Epithelial cell of esophagus (primary cell): Measurements from ENCODE around the gene PCSK4.

Experiments used
- DNase-seq: peaks from one replicate; pipeline ENCODE4 v3.0.0; 2010; ENCODE audit warnings: low read depth
- H3K4me3 ChIP-seq: 2 replicates; pipeline ENCODE4 v1.5.1; 2011; ENCODE audit warnings: mild to moderate bottlenecking, low read length, control low read depth
- CTCF ChIP-seq: IDR thresholded peaks from 2 replicates; pipeline ENCODE4 v1.5.1; 2011; ENCODE audit warnings: low read depth, mild to moderate bottlenecking, low read length, control low read depth, inconsistent platforms; ENCODE audit not compliant: insufficient read depth; ENCODE audit errors: missing control alignments

Gene PCSK4

GRCh38 chr19:1512671-1513498 lies 22.7 kb upstream of the PCSK4 start, which contains the start of gene ADAMTSL5:
TSS of gene ADAMTSL5 (minus strand) at chr19:1513019. CDS start at chr19:1510943, 2,076 bp downstream.
- TF ChIP-seq CTCF: no peak
- peak within 1 kb of the TSS; percentile 47 for H3K4me3 ChIP-seq
- DNase-seq: peak; percentile 77

DNA sequence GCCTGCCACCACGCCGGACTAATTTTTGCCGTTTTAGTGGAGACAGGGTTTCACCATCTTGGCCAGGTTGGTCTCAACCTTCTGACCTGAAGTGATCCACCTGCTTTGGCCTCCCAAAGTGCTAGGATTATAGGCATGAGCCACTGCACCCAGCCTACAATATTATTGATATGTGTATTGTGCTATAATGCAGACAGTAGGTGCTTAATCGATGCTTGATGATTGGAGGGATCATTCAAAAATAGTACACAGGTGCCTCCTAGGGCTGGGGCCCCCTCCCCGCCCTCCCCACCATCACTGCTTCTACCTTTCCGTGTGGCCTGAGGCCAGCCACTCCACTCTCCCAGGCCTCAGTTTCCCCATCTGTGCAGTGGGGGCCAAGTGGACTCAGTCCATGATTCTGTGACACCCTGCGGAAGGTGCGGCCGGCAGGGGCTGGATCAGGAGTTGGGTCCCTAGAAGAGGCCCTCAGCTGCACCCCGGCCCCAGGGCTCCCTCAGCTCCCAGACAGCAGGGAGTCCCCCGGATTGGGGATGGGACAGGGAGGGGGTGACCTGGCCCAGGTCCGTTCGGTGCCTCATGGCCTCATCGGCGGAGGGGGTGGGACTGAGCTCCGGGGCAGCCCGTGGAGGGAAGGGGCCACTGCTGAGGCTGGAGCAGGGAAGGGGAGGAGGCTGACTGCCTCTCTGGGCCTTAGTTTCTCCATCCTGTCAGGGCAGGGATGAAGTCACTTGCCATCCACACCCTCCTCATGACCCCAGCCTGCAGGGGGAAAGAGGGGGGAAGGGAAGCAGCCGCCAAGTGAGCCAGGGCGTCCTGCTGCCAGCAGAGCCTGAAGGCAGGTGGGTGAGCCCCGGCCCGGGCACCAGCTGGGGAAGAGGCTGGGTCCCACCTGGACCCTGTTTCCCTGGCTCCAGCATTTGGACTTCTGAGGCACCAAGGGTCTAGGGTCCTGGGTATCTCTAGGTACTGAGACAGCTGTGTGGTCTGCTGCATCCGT lies 21.5 kb upstream of the PCSK4 start:
- DNase-seq: no peak
- no peak for TF ChIP-seq CTCF
- H3K4me3 ChIP-seq: peak overlapping the region; percentile 10

GRCh38 chr19:1510807-1511206 lies 20.7 kb upstream of the PCSK4 start:
- no peak for TF ChIP-seq CTCF
- no peak for DNase-seq
- H3K4me3 ChIP-seq: no peak overlapping the region

GRCh38 chr19:1510442-1510806 lies 20.3 kb upstream of the PCSK4 start:
- H3K4me3 ChIP-seq: no peak overlapping the region
- TF ChIP-seq CTCF: no peak
- no peak for DNase-seq

GRCh38 chr19:1509602-1510441 lies 19.7 kb upstream of the PCSK4 start:
- TF ChIP-seq CTCF: no peak
- no peak overlapping the region for H3K4me3 ChIP-seq
- no peak for DNase-seq

DNA sequence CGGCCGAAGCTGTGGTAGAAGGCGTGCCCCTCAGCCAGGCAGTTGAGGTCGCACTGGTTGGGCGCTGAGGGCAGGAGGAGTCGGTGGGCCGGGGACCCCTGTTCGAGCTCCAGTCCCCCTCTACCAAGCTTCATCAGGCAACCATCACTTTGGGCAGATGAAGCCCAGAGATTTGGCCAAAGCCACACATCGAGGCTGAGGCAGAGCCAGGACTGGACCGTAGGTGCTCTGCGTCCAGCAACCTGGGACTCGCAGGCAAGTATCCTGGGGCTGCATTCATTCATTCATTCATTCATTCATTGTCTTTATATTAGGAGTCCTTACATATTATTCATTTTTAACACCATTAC lies 18.3 kb upstream of the PCSK4 start:
- peak overlapping the region; percentile 29 for H3K4me3 ChIP-seq
- no peak for DNase-seq
- no peak for TF ChIP-seq CTCF
